Liver (tissue), 9 donors: Measurements from ENCODE around the gene ATP11A. TPM values are rescaled to one million over a fixed set of nuclear protein-coding genes. Genes with fewer than 3 reads are reported as not detected.

Source experiments
- DNase-seq: peaks from one replicate; pipeline ENCODE4 v3.0.0-alpha.2; 2017; ENCODE audit warnings: low spot score
- H3K27ac ChIP-seq, 2 donors: one replicate each; pipeline ENCODE4 v1.7.0; 2013; ENCODE audit warnings: inconsistent platforms in 2 of 2, low read length in 2 of 2, control low read depth in 1 of 2, low read depth in 1 of 2, mild to moderate bottlenecking in 1 of 2
- H3K27me3 ChIP-seq, 4 donors: one replicate each; pipeline versions ENCODE4 v1.6.1 to v1.7.0; 2013; ENCODE audit warnings: low read length in 3 of 4, inconsistent platforms in 1 of 4, mild to moderate bottlenecking in 1 of 4, moderate library complexity in 1 of 4; ENCODE audit not compliant: control insufficient read depth in 4 of 4, insufficient read depth in 4 of 4
- H3K36me3 ChIP-seq, 4 donors: one replicate each; pipeline versions ENCODE4 v1.6.1 to v1.7.0; 2013; ENCODE audit warnings: low read length in 3 of 4, mild to moderate bottlenecking in 3 of 4, low read depth in 1 of 4, moderate library complexity in 1 of 4; ENCODE audit not compliant: control insufficient read depth in 4 of 4, insufficient read depth in 3 of 4
- H3K4me1 ChIP-seq, 4 donors: one replicate each; pipeline versions ENCODE4 v1.6.1 to v1.7.0; 2013; ENCODE audit warnings: low read length in 3 of 4, mild to moderate bottlenecking in 3 of 4, moderate library complexity in 1 of 4; ENCODE audit not compliant: control insufficient read depth in 4 of 4, insufficient read depth in 4 of 4
- H3K4me3 ChIP-seq, 3 donors: one replicate each; pipeline versions ENCODE4 v1.6.1 to v1.7.0; 2013; ENCODE audit warnings: low read length in 3 of 3, control low read depth in 1 of 3, low read depth in 1 of 3, mild to moderate bottlenecking in 1 of 3
- H3K9ac ChIP-seq, 2 donors: one replicate each; pipeline ENCODE4 v1.7.0; 2013; ENCODE audit warnings: low read length in 2 of 2, mild to moderate bottlenecking in 2 of 2, moderate library complexity in 2 of 2, control low read depth in 1 of 2, low read depth in 1 of 2
- H3K9me3 ChIP-seq, 4 donors: one replicate each; pipeline versions ENCODE4 v1.6.1 to v1.7.0; 2013; ENCODE audit warnings: low read length in 3 of 4; ENCODE audit not compliant: control insufficient read depth in 4 of 4
- CTCF ChIP-seq: fragments of 150-350 bp; IDR thresholded peaks from 2 replicates; pipeline ENCODE4 v1.5.1; 2017; ENCODE audit warnings: improper control_type of control experiment, low read depth, low read length; ENCODE audit not compliant: missing input control
- FOXA1 ChIP-seq: IDR thresholded peaks from 2 replicates; pipeline ENCODE4 v1.6.1; 2016; ENCODE audit warnings: antibody characterized with exemption
- FOXA2 ChIP-seq: IDR thresholded peaks from 2 replicates; pipeline ENCODE4 v1.6.1; 2016; ENCODE audit warnings: antibody characterized with exemption
- HNF4G ChIP-seq: IDR thresholded peaks from 2 replicates; pipeline ENCODE4 v1.6.1; 2016; ENCODE audit warnings: antibody characterized with exemption
- JUND ChIP-seq, 2 donors: IDR thresholded peaks; 2 replicates each; pipeline ENCODE4 v1.6.1; 2016; ENCODE audit warnings: antibody characterized with exemption in 2 of 2
- MAX ChIP-seq: IDR thresholded peaks from 2 replicates; pipeline ENCODE4 v1.6.1; 2016; ENCODE audit warnings: antibody characterized with exemption
- NR2F2 ChIP-seq: IDR thresholded peaks from 2 replicates; pipeline ENCODE4 v1.6.1; 2016; ENCODE audit warnings: antibody characterized with exemption
- RAD21 ChIP-seq, 2 donors: IDR thresholded peaks; 2 replicates each; pipeline ENCODE4 v1.6.1; 2016; ENCODE audit warnings: antibody characterized with exemption in 2 of 2, mild to moderate bottlenecking in 2 of 2
- RXRA ChIP-seq, 2 donors: IDR thresholded peaks; 2 replicates each; pipeline ENCODE4 v1.6.1; 2017 to 2018; ENCODE audit warnings: antibody characterized with exemption in 2 of 2, mild to moderate bottlenecking in 1 of 2
- TAF1 ChIP-seq: conservative IDR thresholded peaks from 2 replicates; pipeline ENCODE4 v1.6.1; 2016; ENCODE audit warnings: antibody characterized with exemption, mild to moderate bottlenecking
- YY1 ChIP-seq: IDR thresholded peaks from 2 replicates; pipeline ENCODE4 v1.6.1; 2016; ENCODE audit warnings: antibody characterized with exemption, mild to moderate bottlenecking
- ZBTB33 ChIP-seq: IDR thresholded peaks from 2 replicates; pipeline ENCODE4 v1.6.1; 2016; ENCODE audit warnings: antibody characterized with exemption
- WGBS: extraction: QIAGEN DNeasy Blood & Tissue Kit; methylation state at CpG from one replicate; pipeline ENCODE4 v1.1.7; 2013; 5-methylcytosine and 5-hydroxymethylcytosine counted together
- polyA plus RNA-seq, 2 donors: library from polyadenylated mRNA; stranded (reverse) in 1 of 2; unstranded in 1 of 2; fragments of 200-250 nt in 1 of 2; fragments of >200 nt in 1 of 2; fragmentation: Nextera tagmentation in 1 of 2; extraction: Ambion mirVana in 1 of 2; gene quantifications; one replicate each; pipeline versions ENCODE4 v1.2.1 to v1.2.3, GENCODE V29; 2013 to 2015
- total RNA-seq, 2 donors: library from RNA; depleted of rRNA; stranded (reverse); fragments of >200 nt; gene quantifications; one replicate each; pipeline ENCODE4 v1.2.3, GENCODE V29; 2014
- TF ChIP-seq, protein P1 (sequence below): IDR thresholded peaks from 2 replicates; pipeline ENCODE4 v1.6.1; 2016; ENCODE audit warnings: antibody characterized with exemption
- donor health status: healthy.
- donor health status: healthy.
- donor health status: healthy.
- donor health status: healthy.
- donor health status: healthy.

Gene ATP11A
- total and polyA plus RNA-seq, 4 donors: 8.7 to 27.9 (median 13.8) TPM

GRCh38 chr13:112869202-112870050, 179.6 kb downstream of the ATP11A start:
- peaks cover 4 to 23% (median 6%) of the 10 kb centered on the region in 4 donors for H3K36me3 ChIP-seq
- WGBS: 92% methylated on average over 15 of the region's 15 CpGs

GRCh38 chr13:112870051-112870331, 180.2 kb downstream of the ATP11A start:
- Histone ChIP-seq H3K36me3 (peaks cover 4 to 23% (median 6%) of the 10 kb centered on the region in 4 donors), H3K4me3 (no peak overlapping the region), H3K9me3 (no peaks in the 10 kb centered on the region), H3K9ac (no peak overlapping the region), H3K27ac (no peak overlapping the region), H3K4me1 (no peaks in the 10 kb centered on the region), H3K27me3 (no peaks in the 10 kb centered on the region)
- 93% methylated on average over 2 of the region's 2 CpGs for WGBS
- TF ChIP-seq FOXA1 (no peak), MAX (no peak), JUND (IDR thresholded peaks at IDR 0.05) (no peak), RXRA (IDR thresholded peaks at IDR 0.05) (no peak), FOXA2 (no peak), YY1 (no peak), RAD21 (IDR thresholded peaks at IDR 0.05) (no peak), TAF1 (no peak), ZBTB33 (no peak), HNF4G (no peak), CTCF (no peak)
- DNase-seq: no peak

More at GRCh38 chr13:112869202-112870050, 179.6 kb downstream of the ATP11A start:
- TF ChIP-seq NR2F2: no peak
- no peak for TF ChIP-seq MAX
- TF ChIP-seq CTCF: no peak
- TF ChIP-seq FOXA2: no peak
- TF ChIP-seq JUND (IDR thresholded peaks at IDR 0.05): no peak
- no peak for TF ChIP-seq RXRA (IDR thresholded peaks at IDR 0.05)
- no peak for TF ChIP-seq HNF4G
- TF ChIP-seq, protein P1, sequence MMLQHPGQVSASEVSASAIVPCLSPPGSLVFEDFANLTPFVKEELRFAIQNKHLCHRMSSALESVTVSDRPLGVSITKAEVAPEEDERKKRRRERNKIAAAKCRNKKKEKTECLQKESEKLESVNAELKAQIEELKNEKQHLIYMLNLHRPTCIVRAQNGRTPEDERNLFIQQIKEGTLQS: no peak
- TF ChIP-seq FOXA1: no peak
- no peak for TF ChIP-seq ZBTB33
- Histone ChIP-seq H3K27ac (no peak overlapping the region), H3K9ac (no peak overlapping the region), H3K4me3 (no peak overlapping the region), H3K27me3 (no peaks in the 10 kb centered on the region), H3K4me1 (no peaks in the 10 kb centered on the region), H3K9me3 (no peaks in the 10 kb centered on the region)
- DNase-seq: no peak
